Loucy (cell line): Measurements from ENCODE around the gene GOLGA1.
"Not testable (repeated sequence)": the region's sequence is repeated elsewhere in the genome, so short reads cannot be mapped to it uniquely, and the experiment has no call there.

Experiments
- CTCF ChIP-seq: fragments of 200-600 bp; sonication (generic); conservative IDR thresholded peaks from 2 replicates; pipeline ENCODE4 v1.5.1; 2014; ENCODE audit warnings: mild to moderate bottlenecking, antibody characterized with exemption, low read length
- EZH2phosphoT487 ChIP-seq: fragments of 200-600 bp; IDR thresholded peaks from 2 replicates; pipeline ENCODE4 v1.6.1; 2018; ENCODE audit warnings: antibody characterized with exemption, mild to moderate bottlenecking, moderate library complexity, borderline replicate concordance

GRCh38 chr9:124838132-124838531 is 102.8 kb downstream of the GOLGA1 start:
- TF ChIP-seq EZH2phosphoT487, CTCF: not testable (repeated sequence)
